Ovary (tissue), 3 donors: ENCODE data around the gene PRRT4.

Source experiments
- CTCF ChIP-seq, 3 donors: fragments of 450-650 bp in 2 of 3; fragments of 200-600 bp in 1 of 3; IDR thresholded peaks; one replicate each; pipeline versions ENCODE4 v1.5.1 to v1.8.0; 2016 to 2022; ENCODE audit warnings: antibody characterized with exemption in 3 of 3, mild to moderate bottlenecking in 1 of 3
- EP300 ChIP-seq: sonication (generic); formaldehyde crosslinking; IDR thresholded peaks from one replicate; pipeline ENCODE4 v1.6.1; 2017; ENCODE audit warnings: antibody characterized with exemption
- POLR2A ChIP-seq: fragments of 450-650 bp; IDR thresholded peaks from one replicate; pipeline ENCODE4 v1.6.1; 2017; ENCODE audit warnings: antibody characterized with exemption, mild to moderate bottlenecking, moderate library complexity
- donor health status: DM: no; HTN: no; CAD: no.

- TF ChIP-seq POLR2A (no peak), CTCF (IDR thresholded peaks at IDR 0.05) (no peak), EP300 (no peak)
Measured at GRCh38 chr7:128380483-128381106, 19.1 kb upstream of the PRRT4 start.
